GM13976 (cell line): Measurements from ENCODE around the gene EHMT1.

Experiments used
- DNase-seq: peaks from one replicate; pipeline ENCODE4 v3.0.0; 2012; ENCODE audit warnings: low spot score
- in situ Hi-C: fragments of 300-500 bp; cut with MboI; formaldehyde crosslinking; loops from one replicate; pipeline ENCODE4 v1.12.0; 2022; ENCODE audit warnings: low sequenced_read_pairs, mixed read lengths, inconsistent platforms; ENCODE audit not compliant: unreplicated experiment
- TF ChIP-seq, protein P1 (sequence below): IDR thresholded peaks from 2 replicates; pipeline ENCODE4 v1.5.1; 2012; ENCODE audit warnings: borderline replicate concordance, mild to moderate bottlenecking; ENCODE audit not compliant: insufficient read depth; ENCODE audit errors: extremely low read depth, missing control alignments, control extremely low read depth

Gene EHMT1

DNA sequence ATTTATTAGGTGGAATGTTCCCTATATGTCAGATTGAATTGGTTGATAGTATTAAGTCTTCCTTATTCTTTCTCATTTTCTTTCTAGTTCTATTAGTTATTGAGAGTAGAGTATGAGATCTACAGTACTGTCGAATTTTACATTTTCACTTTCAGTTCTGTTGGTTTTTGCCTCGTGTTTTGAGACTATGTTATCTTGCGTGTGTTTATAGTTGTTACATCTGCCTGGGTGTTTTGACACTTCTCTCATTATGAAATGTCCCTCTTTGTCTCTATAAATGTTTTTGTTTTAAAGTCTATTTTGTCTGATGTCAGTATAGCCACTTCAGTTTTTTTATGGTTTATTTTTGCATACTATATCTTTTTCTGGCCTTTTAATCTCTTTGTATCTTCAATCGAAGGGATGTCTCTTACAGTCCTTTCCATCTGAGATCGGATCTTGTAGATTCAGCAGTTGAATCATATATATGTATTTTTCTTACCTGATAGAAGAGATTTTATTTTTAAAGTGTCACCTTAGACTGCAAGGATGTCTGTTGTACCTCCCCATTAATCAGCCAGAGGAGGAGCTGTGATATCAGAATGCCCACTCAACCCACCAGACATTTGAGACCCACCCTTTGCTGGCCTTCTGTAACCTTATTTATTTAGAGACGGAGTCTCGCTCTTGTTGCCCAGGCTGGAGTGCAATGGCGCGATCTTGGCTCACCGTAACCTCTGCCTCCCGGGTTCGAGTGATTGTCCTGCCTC, 20.7 kb downstream of the EHMT1 start:
- DNase-seq = peak; percentile 73
- in situ Hi-C loops = no loop called here
- TF ChIP-seq, protein P1, sequence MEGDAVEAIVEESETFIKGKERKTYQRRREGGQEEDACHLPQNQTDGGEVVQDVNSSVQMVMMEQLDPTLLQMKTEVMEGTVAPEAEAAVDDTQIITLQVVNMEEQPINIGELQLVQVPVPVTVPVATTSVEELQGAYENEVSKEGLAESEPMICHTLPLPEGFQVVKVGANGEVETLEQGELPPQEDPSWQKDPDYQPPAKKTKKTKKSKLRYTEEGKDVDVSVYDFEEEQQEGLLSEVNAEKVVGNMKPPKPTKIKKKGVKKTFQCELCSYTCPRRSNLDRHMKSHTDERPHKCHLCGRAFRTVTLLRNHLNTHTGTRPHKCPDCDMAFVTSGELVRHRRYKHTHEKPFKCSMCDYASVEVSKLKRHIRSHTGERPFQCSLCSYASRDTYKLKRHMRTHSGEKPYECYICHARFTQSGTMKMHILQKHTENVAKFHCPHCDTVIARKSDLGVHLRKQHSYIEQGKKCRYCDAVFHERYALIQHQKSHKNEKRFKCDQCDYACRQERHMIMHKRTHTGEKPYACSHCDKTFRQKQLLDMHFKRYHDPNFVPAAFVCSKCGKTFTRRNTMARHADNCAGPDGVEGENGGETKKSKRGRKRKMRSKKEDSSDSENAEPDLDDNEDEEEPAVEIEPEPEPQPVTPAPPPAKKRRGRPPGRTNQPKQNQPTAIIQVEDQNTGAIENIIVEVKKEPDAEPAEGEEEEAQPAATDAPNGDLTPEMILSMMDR = no peak

DNA sequence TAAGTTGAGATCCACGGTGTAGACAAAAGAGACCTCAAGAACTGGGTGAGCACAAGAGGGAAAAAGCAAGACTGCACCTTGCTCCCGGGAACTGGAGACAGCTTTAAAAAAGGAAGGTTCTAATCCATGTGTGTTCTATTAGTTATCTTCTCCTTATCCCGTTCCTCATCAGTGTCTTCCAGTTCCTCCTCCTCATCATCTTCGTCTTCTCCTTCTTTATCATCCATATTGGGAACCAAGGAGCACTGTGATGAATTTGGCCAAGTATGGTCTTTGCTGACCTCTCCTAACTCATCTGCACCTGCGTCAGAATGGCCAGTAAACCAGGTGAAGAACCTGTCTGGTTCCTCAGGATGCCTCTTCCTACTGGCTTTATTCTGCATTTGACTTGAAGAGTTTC, 22.1 kb downstream of the EHMT1 start:
- TF ChIP-seq, protein P1 = no peak
- in situ Hi-C loops = no loop called here
- no peak for DNase-seq

DNA sequence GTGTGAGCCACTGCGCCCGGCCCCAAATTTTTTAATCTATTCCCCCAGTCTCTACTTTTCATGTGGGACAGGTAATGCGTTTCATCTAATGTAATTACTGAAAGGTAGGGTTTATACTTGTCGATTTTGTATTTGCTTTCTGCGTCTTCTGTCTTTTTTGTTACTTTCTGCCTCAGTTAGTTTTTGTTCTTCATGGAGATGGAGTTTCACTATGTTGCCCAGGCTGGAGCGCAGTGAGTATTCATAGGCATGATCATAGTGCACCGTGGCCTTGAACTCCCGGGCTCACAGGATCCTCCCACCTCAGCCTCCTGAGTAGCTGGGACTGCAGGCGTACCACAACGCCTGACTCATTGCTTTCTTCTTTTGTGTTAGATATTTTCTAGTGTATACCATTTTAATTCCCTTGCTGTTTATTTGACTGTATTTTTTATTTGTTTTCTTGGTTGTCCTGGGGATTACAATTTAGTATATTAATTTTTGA, 23.4 kb downstream of the EHMT1 start:
- in situ Hi-C loops = no loop called here
- TF ChIP-seq, protein P1 = no peak
- DNase-seq = no peak

DNA sequence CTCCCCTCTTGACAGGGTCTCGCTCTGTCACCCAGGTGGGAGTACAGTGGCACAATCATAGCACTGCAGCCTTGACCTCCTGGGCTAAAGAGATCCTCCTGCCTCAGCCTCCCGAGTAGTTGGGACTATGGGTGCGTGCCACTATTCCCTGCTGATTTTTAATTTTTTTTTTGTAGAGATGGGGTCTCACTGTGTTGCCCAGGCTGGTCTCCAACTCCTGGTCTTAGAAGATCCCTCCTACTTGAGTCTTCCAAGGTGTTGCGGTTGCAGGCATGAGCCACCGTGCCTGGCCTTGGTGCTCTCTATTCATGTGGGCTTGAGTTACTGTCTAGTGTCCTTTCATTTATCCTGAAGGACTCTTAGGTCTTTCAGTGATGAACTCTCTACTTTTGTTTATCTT, 24.1 kb downstream of the EHMT1 start:
- in situ Hi-C loops = no loop called here
- no peak for DNase-seq
- TF ChIP-seq, protein P1 = no peak

DNA sequence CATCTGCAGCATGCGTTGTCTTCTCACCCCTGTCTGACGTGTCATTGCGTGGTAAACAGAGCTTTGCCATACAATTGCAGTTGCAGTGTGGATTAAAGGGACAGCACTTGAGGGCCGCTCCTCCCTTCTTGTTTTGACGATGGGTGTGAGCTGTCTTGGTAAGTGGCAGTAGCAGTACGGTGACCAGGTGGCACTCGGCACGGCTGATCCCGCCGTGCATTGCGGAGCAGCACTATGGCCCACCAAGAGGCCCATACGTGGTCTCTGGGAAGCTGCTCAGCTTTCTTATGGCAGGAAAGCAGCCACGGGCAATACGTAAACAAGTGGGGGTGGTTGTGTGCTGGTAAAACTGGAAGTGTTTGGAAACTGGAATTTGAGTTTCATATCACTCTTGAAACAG, 25.1 kb downstream of the EHMT1 start:
- no peak for DNase-seq
- in situ Hi-C loops = no loop called here
- TF ChIP-seq, protein P1 = no peak

DNA sequence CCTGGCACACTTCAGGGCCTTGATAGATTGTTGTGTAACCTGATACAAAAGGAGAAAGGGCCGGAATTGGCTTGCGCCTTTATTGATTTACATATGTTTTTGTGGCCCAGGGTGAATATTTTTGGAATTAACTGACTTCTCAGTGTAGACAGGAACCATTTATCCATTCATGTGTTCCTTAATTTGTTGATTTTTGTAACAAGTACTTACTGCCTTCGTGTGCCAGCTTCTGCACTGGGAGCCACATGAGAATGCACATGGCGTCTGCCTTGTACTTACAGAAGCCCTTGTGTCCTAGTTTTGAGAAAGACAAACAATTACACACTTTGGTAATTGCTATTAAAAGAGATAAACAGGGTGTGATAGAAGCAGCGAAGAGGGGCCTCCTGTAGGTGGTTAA, 26.4 kb downstream of the EHMT1 start:
- in situ Hi-C loops = no loop called here
- no peak for DNase-seq
- TF ChIP-seq, protein P1 = no peak
